HG03196 (cell line): ENCODE results near the gene EYS.
"Not testable (repeated sequence)": the region's sequence is repeated elsewhere in the genome, so short reads cannot be mapped to it uniquely, and the experiment has no call there.

Experiments used
- ATAC-seq: cut with Tn5 transposase; IDR thresholded peaks from one replicate; pipeline ENCODE4 v1.9.1; 2021; ENCODE audit not compliant: unreplicated experiment

EYS gene

DNA sequence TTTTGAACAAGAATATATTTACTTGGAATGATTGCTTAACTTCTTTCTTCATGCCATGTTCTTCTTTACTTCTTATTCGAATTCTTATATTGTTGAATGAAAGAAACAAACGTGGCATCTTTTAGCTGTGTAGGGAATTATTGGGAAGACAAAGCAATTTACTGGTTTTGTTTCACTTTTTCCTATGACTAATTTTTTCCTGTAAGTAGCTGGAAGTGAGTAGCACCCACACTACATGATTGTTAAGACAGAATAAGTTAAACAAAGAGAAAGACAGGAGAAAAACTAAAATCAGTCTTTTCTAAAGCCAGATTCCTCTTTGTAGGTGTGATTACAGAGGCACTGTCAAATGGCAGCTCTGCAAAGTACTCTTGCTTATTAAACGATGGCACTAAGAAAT lies 593.4 kb downstream of the EYS start:
- no peak for ATAC-seq

DNA sequence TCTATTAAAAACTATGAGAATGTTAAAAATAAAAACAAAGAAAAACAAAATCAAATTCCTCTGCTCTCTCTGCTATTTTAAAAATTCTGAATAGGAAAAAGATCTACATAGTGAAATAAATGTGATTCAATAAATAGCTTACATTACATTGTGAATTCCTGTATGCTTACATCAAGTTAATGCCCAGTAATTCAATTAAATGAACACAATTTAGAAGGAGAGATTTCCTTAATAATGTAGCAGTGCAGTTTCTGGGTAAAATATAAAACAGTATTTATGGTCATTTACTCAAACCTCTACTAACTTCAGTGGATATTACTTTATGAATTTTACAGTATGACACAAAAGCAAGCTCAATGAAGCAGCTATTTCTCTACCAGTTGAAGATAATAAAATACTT lies 594.6 kb downstream of the EYS start:
- ATAC-seq: no peak

DNA sequence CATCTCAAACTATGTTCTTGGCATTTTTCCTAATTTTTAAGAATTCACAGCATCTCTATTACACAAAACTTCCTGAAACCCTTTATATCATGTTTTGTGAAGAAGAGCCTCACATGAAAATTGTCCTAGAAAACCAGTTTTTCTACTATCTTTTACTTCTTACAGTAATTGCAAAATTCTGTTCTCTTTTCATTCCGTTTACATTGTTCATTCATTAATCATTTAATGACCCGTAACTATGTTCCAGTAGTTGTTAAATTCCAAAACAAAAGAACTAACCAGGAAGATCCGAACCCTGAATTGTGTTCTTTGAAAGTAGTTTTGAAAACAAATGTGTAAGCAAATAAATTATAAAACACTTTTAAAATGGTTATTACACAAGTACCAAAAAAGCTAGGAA lies 597.0 kb downstream of the EYS start:
- no peak for ATAC-seq

DNA sequence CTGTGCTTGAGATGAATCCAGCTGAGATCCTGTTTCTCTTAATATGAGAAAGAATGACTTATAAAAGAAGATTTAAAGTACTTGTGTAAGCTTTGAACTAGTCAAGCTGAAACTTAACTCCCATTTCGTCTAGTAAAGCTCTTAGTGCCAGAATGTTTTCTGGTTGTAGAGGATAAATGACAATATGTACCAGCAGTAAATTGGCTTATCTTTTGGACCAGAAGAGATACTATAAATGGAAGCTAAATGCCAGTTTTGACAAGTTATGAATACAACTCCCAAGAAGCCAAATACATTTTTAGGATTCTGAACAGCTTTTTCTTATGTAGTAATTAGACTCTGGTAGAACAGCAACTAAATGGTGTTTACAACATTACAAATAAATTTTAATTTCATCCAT lies 608.7 kb downstream of the EYS start:
- no peak for ATAC-seq

DNA sequence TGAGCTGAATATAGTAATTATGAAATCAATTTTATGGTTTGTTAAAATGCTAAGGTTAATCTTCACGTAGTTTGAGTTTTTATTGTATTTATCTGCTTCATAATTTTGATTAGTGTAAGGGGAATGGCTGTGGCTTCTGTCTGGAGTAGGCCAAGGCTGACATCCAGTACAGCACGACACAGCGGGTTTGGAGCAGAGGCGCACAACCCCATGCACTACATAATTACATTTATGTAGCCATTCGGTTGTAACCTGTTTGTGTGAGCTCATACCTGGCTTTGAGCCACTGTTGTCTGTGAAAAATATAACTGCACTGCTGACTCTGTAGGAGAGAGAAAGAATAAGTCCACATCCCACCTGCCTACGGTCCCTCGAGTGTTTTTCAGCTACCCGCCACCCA lies 615.5 kb downstream of the EYS start:
- ATAC-seq: no peak

DNA sequence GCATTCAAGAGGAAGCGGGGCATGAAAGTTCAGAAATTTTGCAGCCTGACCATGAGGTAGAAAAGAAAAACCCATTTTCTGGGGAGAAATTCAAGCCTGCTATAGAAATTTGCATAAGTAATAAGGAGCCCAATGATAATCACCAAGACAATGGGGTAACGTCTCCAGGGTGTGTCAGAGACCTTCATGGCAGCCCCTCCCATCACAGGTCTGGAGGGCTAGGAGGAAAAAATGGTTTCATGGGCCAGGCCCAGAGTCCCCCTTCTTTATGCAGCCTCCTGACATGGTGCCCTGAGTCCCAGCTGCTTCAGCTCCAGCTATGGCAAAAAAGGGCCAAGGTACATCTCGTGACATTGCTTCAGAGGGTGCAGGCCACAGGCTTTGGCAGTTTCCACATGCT lies 618.5 kb downstream of the EYS start:
- no peak for ATAC-seq

DNA sequence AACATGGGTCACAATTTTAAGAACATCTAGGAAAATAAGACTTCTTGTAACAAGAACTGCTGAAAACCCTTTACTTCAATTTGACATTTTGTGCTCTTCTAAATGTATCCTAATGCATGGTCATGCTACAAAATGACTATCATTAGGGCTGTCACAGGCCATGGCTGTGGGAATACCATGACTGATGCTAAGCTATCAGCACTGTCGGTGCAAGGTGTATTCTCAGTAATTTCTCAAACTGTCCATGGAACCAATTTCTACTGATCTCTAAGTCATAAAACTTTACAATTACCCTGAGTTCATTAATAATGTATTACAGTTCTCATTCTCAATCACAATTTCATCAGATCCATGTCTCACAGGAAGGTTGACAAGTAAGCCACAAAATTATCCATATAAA lies 625.3 kb downstream of the EYS start:
- no peak for ATAC-seq

DNA sequence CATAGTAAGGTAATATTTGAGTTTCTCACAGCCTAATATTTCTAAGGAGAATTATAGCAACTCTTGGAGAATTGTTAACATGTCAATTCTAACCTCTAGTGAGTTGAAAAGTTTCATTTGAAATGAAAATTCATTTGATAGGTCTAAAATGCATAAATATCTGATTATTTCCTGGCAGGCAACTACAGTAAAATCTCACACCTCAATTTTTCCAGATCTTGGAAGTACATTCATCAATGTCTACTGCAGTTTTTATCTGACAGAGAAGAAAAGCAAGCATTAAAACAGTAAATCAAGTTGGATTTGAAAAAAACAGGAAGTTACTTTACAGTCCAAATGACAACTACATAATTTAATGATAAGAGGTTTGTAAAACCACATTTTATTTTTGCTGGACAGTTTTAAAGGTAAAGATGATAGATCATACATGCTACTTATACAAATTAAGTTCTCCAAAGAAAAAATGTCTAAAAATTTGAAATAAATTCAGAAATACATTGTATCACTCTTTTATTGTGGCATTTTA lies 631.3 kb downstream of the EYS start:
- no peak for ATAC-seq

DNA sequence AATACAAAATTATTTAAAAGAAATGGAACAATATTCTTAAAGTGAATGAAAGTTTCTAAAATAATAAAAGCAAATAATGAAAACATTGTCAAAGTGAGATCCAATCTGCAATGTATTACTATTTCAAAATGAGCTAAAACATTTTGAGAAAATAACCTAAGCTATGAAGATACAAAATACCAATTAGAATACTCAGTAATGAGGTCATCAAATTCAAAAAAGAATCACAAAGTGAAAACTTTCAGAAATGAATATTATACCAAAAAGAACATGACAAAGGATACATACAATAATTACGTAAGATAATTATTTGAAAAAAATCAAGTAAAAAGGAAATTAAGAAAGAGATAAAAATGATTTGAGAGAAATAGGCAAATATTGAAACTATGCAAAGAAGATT lies 634.5 kb downstream of the EYS start:
- ATAC-seq: no peak

DNA sequence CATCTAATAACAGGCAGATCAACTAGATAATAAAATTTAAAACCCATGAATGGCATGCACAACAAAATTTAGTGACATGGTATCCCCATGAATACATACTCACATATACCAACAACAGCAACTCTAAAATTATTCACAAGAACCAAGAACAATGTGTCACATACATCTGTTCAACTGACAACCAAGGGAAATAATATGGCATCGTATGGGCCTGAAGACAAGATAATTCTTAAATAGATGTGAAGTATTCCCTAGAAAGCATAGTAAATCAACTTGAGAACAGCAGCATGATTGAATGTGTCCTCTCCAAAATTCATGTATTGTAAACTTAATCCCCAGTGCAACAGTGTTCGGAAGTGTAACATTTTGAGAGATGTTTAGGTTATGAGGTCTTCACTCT lies 635.5 kb downstream of the EYS start:
- ATAC-seq: no peak

DNA sequence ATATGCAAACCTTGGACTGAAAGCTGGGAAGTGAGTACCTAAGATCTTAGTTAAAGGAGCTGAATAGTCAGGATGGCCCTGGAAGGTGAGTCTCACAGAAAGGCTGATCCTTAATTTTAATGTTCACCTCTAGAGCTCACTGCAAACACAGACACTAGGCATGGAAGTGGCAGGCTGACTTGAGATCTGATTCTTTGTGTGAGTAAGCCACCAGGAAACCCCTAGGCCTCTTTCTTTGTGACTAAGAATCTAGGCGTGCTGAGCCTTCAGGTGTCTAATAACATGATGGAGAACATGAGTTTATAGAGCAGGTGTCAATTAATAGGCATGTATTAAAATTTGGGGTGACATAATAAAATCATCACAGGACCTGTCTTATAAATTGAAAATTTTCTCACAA lies 642.2 kb downstream of the EYS start:
- no peak for ATAC-seq

DNA sequence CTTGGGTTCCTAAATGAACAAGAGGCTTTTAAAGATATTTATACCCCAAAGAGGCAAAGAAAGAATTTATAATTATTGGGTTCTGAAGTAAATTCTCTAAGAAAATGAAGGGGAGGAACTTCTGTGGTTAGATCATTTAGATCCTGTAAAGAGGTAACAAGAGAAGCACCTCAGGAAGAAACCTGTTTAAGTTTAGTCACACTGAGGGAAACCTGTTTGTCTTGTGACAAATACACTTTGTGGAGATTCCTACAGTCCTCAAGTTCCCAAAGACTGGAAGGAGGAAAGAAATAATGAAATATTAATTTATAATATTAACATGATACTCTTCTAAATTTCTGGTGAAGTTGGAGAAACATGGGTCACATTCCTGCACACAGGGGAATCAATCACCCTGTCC lies 647.5 kb downstream of the EYS start:
- ATAC-seq: no peak

DNA sequence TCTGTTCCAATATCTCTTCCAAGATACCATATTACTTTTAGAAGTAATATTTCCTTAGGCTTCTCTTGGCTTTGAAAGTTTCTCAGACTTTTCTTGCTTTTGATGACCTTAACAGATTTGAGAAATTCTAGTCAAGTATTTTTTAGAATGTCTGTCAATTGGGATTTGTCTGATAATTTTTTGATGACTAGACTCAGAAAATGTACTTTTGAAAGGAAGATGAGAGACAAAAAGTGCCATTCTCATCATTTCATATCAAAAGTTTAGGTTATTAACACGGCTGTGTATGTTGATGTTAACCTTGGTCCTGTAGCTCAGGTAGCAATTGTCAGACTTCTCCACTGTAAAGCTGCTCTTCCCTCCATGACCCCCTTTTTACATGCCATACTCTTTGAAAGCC lies 651.5 kb downstream of the EYS start:
- ATAC-seq: no peak

DNA sequence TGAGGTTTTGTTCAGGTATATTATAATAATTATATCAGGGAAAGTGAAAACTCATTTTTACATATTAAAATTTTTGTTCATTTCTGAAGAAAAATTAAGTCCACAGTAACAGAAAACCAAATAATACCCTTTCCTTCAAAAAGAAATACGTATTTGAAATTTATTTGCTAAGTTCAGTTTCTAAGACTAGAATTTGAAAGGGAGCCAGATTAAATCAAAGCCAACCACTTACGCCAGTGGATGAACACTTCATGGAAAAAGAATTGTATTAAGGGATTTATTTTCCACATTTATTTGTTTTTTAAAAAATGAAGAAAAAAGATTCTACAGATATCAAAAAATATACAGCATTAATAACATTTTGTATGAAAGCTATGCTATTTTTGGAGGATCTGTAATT lies 654.4 kb downstream of the EYS start:
- no peak for ATAC-seq

DNA sequence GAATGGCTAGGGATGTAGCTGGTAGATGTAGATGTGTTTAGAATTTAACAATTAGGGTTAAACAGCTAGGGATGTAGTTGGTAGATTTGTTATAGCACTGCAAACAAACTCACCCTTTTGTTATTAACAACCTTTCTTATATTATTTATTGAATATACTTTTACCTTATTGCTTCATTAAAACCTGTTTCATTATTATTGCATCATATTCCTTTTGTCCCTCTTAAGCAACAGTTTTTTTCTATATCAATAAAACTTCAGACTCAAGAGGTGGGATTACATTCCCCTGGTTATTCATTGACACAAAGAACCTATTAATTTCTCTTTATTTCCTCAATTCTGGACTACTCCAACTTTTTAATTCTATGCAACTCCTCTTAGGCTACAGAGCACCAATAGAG lies 661.2 kb downstream of the EYS start:
- ATAC-seq: no peak

DNA sequence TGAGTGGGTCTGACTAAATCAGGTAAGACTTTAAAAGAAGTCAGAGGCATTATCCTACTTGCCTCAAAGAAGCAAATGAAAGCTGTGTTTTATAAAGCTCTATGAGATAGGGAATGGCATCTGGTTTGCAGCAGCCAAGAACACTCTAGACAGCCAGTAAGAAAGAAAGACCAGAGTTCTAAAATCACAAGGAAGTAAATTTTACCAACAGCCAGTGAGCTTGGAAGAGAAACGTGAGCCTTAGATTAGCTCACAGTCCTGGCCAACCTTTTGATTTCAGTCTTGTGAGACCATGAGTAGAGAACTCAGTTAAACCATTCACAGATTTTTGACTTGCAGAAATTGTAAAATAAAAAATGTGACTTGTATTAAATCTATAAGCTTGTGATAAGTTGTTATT lies 693.0 kb downstream of the EYS start:
- ATAC-seq: no peak

DNA sequence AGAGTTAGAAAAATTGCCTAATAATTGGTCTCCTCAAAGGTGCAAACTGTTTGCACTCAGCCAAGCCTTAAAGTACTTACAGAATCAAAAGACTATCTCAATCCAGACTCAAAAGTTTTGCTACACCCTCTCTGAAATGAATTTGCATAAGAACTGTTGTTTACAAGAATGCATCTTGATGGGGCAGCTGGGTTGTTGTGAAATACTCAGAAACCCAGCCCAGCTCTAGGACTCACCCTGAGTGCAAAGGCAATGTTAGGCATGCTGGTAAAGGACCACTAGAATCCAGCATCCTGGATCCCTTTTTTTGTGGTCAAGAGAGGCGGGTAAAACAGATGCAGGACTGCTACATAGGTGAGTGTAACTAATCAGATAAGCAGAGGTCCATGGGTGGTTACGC lies 700.2 kb downstream of the EYS start:
- ATAC-seq: no peak

DNA sequence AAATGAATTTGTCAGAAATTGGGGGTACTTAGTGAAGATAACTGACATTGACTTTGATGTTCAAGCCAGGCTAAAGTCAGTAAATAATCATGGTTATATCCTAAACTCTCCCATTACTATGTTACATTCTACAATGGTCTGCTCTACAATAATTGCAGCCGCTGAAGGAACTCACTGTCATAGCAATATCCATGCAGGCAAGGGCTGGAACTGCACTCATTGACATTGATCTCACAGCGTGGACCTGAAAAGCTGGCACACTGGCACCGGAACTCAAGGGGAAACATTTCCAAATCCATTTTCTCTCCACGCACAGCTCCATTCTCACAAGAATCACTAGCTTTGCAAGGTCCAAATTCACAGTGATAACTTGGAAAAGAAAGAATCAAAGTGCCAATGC lies 702.7 kb downstream of the EYS start:
- no peak for ATAC-seq

DNA sequence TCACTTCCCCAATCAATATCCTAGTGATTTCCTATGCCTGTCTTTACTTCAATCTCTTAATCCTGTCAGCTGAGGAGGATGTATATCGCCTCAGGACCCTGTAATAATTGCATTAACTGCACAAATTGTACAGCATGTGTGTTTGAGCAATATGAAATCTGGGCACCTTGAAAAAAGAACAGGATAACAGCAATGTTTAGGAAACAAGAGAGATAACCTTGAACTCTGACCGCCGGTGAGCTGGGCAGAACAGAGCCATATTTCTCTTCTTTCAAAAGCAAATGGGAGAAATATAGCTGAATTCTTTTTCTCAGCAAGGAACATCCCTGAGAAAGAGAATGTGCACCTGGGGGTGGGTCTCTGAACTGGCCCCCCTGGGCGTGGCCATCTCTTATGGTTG lies 704.1 kb downstream of the EYS start:
- ATAC-seq: not testable (repeated sequence)

DNA sequence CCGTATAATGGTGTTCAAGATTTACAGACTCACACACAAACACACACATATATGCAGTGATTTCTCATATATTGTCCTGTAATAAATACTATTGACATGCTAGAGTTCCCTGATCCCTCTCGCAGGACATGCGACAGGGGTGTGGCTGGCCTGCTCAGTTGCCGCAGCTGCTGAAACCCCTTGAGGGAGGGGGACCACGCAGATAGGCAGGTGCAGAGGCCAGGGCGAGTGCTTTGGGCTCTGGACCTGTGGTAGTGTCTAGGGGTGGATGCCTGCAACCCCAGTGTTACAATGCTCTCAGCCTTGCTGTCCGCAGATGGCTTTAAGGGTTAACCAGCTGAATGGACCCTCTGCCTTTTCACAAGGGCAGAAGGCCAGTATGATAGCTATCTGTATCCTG lies 706.2 kb downstream of the EYS start:
- ATAC-seq: no peak

DNA sequence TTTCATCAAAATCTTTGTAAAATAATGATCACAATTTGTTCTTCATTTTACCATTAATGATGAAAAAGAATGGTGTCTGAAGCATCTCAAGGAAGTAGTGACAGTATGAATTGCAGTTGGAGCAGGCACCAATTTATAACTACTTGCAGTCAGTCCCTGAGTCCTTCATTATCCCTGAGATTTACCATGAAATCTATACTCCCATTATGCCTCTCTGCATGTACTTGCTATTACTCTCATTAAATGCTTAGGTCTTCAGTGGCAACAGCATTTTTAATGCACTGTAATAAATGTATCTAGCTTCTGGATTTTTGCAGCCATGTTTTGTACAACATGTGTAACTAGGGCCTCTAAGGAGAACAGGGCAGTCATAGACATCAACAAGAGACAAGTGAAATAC lies 708.8 kb downstream of the EYS start:
- ATAC-seq: no peak

DNA sequence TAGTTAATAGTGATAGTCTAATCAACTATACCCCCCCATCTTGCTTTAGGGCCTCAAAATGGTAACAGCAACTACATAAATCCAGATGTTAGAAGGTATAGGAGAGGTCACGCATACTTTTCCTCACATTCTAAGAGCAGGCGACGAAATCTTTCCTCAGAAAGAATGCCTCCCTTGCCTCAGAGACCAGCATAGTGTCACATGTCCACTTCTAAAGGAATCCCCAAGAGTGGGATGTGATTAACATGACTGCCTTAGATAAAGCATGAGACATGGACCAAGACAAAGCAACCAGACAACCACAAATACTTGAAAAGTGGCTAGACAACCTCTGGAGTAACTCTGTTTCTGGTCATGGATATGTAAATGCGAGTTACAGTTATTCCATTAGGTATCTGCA lies 710.7 kb downstream of the EYS start:
- ATAC-seq: no peak

DNA sequence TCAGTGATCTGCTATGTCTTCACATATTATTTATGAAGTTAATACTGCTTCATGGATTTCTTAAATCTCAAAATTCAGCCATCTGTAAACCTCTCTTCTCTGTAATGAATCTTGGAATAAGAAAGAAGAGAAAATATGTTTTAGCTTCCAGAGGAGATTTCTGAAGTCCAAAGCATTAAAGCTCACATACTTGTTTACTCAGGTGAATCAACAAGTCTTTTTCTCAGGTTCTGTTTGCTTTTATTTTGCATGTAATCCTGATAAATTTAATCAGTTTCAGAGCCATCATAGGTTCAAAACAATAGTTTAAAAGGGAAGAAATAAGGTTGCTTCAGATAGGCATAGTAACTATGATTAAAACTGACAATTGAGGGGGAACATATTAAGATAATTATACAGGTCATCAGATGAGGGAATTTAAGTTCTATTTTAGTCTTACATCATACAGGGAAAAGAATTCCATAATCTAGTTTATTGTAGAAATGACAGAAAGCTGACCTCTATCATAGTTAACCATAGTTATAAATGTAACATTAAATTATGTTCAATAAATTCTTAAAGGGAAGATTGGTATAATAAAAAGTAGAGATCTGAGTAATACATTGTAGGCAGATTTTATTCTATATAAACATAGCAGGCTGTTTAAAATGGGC lies 716.2 kb downstream of the EYS start:
- no peak for ATAC-seq

DNA sequence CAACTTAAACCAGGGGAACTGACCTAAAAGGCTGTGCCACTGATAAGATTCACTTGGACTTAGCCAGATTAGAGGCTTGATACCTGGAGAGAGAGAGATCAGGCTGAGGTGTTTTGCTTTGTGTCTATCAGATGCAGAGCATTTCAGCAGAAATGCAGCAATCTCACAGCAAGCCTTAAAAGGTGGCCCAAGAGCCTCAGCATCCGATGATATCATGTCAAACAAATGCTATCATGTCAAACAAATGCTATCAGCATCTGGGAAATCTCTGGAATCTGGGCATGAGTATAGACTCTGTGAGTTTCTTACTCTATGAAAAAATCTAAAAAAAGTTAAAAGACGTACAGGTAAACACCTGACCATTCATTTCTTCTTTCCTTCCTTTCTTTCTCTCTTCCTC lies 718.9 kb downstream of the EYS start:
- ATAC-seq: no peak
